PC-3 (cell line): ENCODE measurements around the gene SCN1B. TPM values are rescaled to one million over a fixed set of nuclear protein-coding genes. Genes with fewer than 3 reads are reported as not detected.
A peak's percentile ranks its signal among the peaks of the same experiment; 100 is the strongest.

Experiments
- ATAC-seq: fragments of 200-7000 bp; cut with Tn5 transposase; 2 replicates; pipeline ENCODE4 v1.9.1; 2020; ENCODE audit warnings: mild to moderate bottlenecking, moderate library complexity
- Bru-seq: library from RNA; stranded (reverse); fragments of 400-500 nt; gene quantifications from one replicate; lab custom pipeline; 2021; lab: Mats Ljungman, UMichigan
- BruChase-seq, 2 experiments: library from RNA; stranded (reverse); fragments of 400-500 nt; gene quantifications; one replicate each; lab custom pipeline; 2021; lab: Mats Ljungman, UMichigan
- BruUV-seq: library from RNA; stranded (reverse); fragments of 400-500 nt; replicated peaks from 2 replicates; lab custom pipeline; 2021; lab: Mats Ljungman, UMichigan
- CTCF ChIA-PET: fragments of 300-600 bp; sonication (Branson Sonifier 250); formaldehyde crosslinking; loops from one replicate; lab custom pipeline; 2022; ENCODE audit warnings: antibody characterized with exemption; lab: Charles Lee
- POLR2A ChIA-PET: fragments of 300-600 bp; sonication (Branson Sonifier 250); formaldehyde crosslinking; loops from one replicate; lab custom pipeline; 2022; ENCODE audit warnings: antibody characterized with exemption; ENCODE audit not compliant: unreplicated experiment; lab: Charles Lee
- DNase-seq: peaks from one replicate; pipeline ENCODE4 v3.0.0-alpha.2; 2015
- H2AFZ ChIP-seq: fragments of 300-600 bp; sonication (generic); 2 replicates; pipeline ENCODE4 v1.6.0; 2016; ENCODE audit warnings: antibody characterized with exemption, low read length
- H3F3A ChIP-seq: fragments of 300-600 bp; sonication (generic); one replicate; pipeline ENCODE4 v1.6.0; 2017; ENCODE audit warnings: antibody characterized with exemption, low read length, control low read depth, mild to moderate bottlenecking; ENCODE audit not compliant: unreplicated experiment
- H3K27ac ChIP-seq: fragments of 300-600 bp; sonication (generic); 2 replicates; pipeline ENCODE4 v1.5.1; 2016; ENCODE audit warnings: mild to moderate bottlenecking, low read length
- H3K27me3 ChIP-seq: fragments of 300-600 bp; sonication (generic); 2 replicates; pipeline ENCODE4 v1.6.1; 2016; ENCODE audit warnings: low read length, mixed read lengths
- H3K36me3 ChIP-seq: fragments of 300-600 bp; sonication (generic); 2 replicates; pipeline ENCODE4 v1.6.1; 2016; ENCODE audit warnings: low read depth, mixed run types, low read length, mixed read lengths
- H3K4me1 ChIP-seq: fragments of 300-600 bp; sonication (generic); 2 replicates; pipeline ENCODE4 v1.5.1; 2016; ENCODE audit warnings: low read length; ENCODE audit not compliant: insufficient read depth
- H3K4me2 ChIP-seq: fragments of 300-600 bp; sonication (generic); 2 replicates; pipeline ENCODE4 v1.6.0; 2016; ENCODE audit warnings: low read length
- H3K4me3 ChIP-seq: fragments of 300-600 bp; sonication (generic); 2 replicates; pipeline ENCODE4 v1.5.1; 2016; ENCODE audit warnings: mild to moderate bottlenecking, low read length, mixed read lengths
- H3K79me2 ChIP-seq: fragments of 300-600 bp; sonication (generic); 2 replicates; pipeline ENCODE4 v1.6.1; 2017; ENCODE audit warnings: low read length, mixed read lengths
- H3K9ac ChIP-seq: fragments of 300-600 bp; sonication (generic); 2 replicates; pipeline ENCODE4 v1.6.0; 2016; ENCODE audit warnings: mild to moderate bottlenecking, low read length
- H3K9me2 ChIP-seq: fragments of 300-600 bp; sonication (generic); replicated peaks from 2 replicates; pipeline ENCODE4 v1.6.1; 2016; ENCODE audit warnings: mixed run types, low read length, mixed read lengths
- H3K9me3 ChIP-seq: fragments of 300-600 bp; sonication (generic); 2 replicates; pipeline ENCODE4 v1.6.1; 2016; ENCODE audit warnings: low read length, mixed read lengths
- H4K20me1 ChIP-seq: fragments of 300-600 bp; sonication (generic); 2 replicates; pipeline ENCODE4 v1.6.1; 2016; ENCODE audit warnings: low read length, mixed read lengths
- CTCF ChIP-seq: fragments of 300-600 bp; sonication (generic); conservative IDR thresholded peaks from 2 replicates; pipeline ENCODE4 v1.5.1; 2017; ENCODE audit warnings: antibody characterized with exemption, low read depth, mild to moderate bottlenecking, low read length
- EZH2 ChIP-seq: fragments of 300-600 bp; sonication (generic); IDR thresholded peaks from one replicate; pipeline ENCODE4 v1.6.1; 2017; ENCODE audit warnings: antibody characterized with exemption, mild to moderate bottlenecking, low read length; ENCODE audit not compliant: unreplicated experiment
- EZH2phosphoT487 ChIP-seq: fragments of 300-600 bp; sonication (generic); IDR thresholded peaks from 2 replicates; pipeline ENCODE4 v1.6.1; 2018; ENCODE audit warnings: mild to moderate bottlenecking, antibody characterized with exemption, low read length, borderline replicate concordance
- intact Hi-C: fragments of 100-400 bp; cut with micrococcal nuclease; formaldehyde crosslinking; loops from 2 replicates; pipeline ENCODE4 v1.9.0; 2023
- long read RNA-seq: library from polyadenylated mRNA; unstranded; transcript quantifications from one replicate; pipeline ENCODE4 v2.0.0, GENCODE V29; 2021; ENCODE audit not compliant: unreplicated experiment
- total RNA-seq: library from RNA; depleted of rRNA; stranded (reverse); fragments of >200 nt; gene quantifications from 2 replicates; pipeline ENCODE4 v1.2.3, GENCODE V29; 2014; rRNA removed

The SCN1B gene
- total RNA-seq: 1.7 TPM in 2 replicates
- Bru-seq, nascent RNA: percentile 32 among the genes with signal in this experiment
- BruChase-seq, experiment 1, labeled RNA remaining after a 6-hour chase: percentile 38 among the genes with signal in this experiment
- percentile 43 among the genes with signal in this experiment for BruChase-seq, experiment 2, labeled RNA remaining after a 2-hour chase
- long read RNA-seq, transcript SCN1B-201 (6 exons, 1,670 nt): major isoform, 9 of 13 reads
- long read RNA-seq, partial matches to known transcripts: 1 of 13 reads
- long read RNA-seq, other reads (novel, unspliced or antisense): 3 of 13 reads

GRCh38 chr19:35030257-35031071, at the start of gene SCN1B:
SCN1B (plus strand) TSS chr19:35030470; CDS start chr19:35030821, 351 bp downstream.
- H3K9me2 ChIP-seq: no peaks in the 10 kb centered on the region
- H3K4me2 ChIP-seq: peak within 1 kb of the TSS; percentile 84
- ChIA-PET POLR2A (no interaction called here), CTCF (no interaction called here)
- peak within 1 kb of the TSS; percentile 63 for H3K4me3 ChIP-seq
- DNase-seq: peak; percentile 60
- H3K36me3 ChIP-seq: peaks cover 3% of the 10 kb centered on the region; the same call in 1 of the 2 replicates
- H2AFZ ChIP-seq: peak within 1 kb of the TSS; percentile 72
- no peaks in the 10 kb centered on the region for H3F3A ChIP-seq
- H3K79me2 ChIP-seq: no peaks in the 10 kb centered on the region
- ATAC-seq: peak; percentile 78
- H3K27me3 ChIP-seq: no peaks in the 10 kb centered on the region
- no peaks in the 10 kb centered on the region for H4K20me1 ChIP-seq
- intact Hi-C loops: no loop called here
- no peak within 1 kb of the TSS for H3K9ac ChIP-seq
- TF ChIP-seq EZH2 (no peak), EZH2phosphoT487 (no peak), CTCF (no peak)
- H3K4me1 ChIP-seq: 0 out of 2 replicates have a peak, but pooled peaks cover 4% of the 10 kb centered on the region
- no peaks in the 10 kb centered on the region for H3K9me3 ChIP-seq
- H3K27ac ChIP-seq: no peak within 1 kb of the TSS
- no TSS peak for BruUV-seq

- Histone ChIP-seq H3K27me3 (no peaks in the 10 kb centered on the region), H3K27ac (no peak overlapping the region), H3K4me2 (no peak overlapping the region), H4K20me1 (no peaks in the 10 kb centered on the region), H3K9ac (no peak overlapping the region), H3K4me1 (no peaks in the 10 kb centered on the region), H3K9me2 (no peaks in the 10 kb centered on the region), H3K9me3 (no peaks in the 10 kb centered on the region), H3K36me3 (no peaks in the 10 kb centered on the region), H3K4me3 (no peak overlapping the region), H2AFZ (no peak overlapping the region), H3K79me2 (no peaks in the 10 kb centered on the region), H3F3A (no peaks in the 10 kb centered on the region)
- intact Hi-C loops: no loop called here
- BruUV-seq: no TSS peak
- CTCF ChIA-PET: no interaction called here
- no peak for ATAC-seq
- TF ChIP-seq EZH2: no peak
- no peak for TF ChIP-seq EZH2phosphoT487
- TF ChIP-seq CTCF: no peak
- DNase-seq: no peak
- POLR2A ChIA-PET: no interaction called here
Observed at GRCh38 chr19:34982275-34982674, 48.0 kb upstream of the SCN1B start.
